GM21381 (cell line): Measurements from ENCODE around the gene CSPG4.
"Not testable (repeated sequence)": the region's sequence is repeated elsewhere in the genome, so short reads cannot be mapped to it uniquely, and the experiment has no call there.

Experiments
- ATAC-seq: cut with Tn5 transposase; IDR thresholded peaks from one replicate; pipeline ENCODE4 v1.9.1; 2021; ENCODE audit warnings: mild to moderate bottlenecking, moderate library complexity; ENCODE audit not compliant: unreplicated experiment

CSPG4 gene

GRCh38 chr15:75705854-75706681, 6.6 kb downstream of the CSPG4 start:
- ATAC-seq: no peak

- ATAC-seq: not testable (repeated sequence)
These were observed 7.3 kb downstream of the CSPG4 start for GRCh38 chr15:75705375-75705774.

GRCh38 chr15:75704618-75705017, 8.0 kb downstream of the CSPG4 start:
- no peak for ATAC-seq

- no peak for ATAC-seq
These were observed 8.4 kb downstream of the CSPG4 start for GRCh38 chr15:75704263-75704615.

GRCh38 chr15:75703440-75704262, 9.0 kb downstream of the CSPG4 start:
- not testable (repeated sequence) for ATAC-seq

GRCh38 chr15:75702436-75702835, 10.2 kb downstream of the CSPG4 start:
- no peak for ATAC-seq

- ATAC-seq: not testable (repeated sequence)
These were observed 11.3 kb downstream of the CSPG4 start for GRCh38 chr15:75701071-75702003.

GRCh38 chr15:75699961-75700874, 12.4 kb downstream of the CSPG4 start:
- peak; percentile 59 for ATAC-seq

- ATAC-seq: not testable (repeated sequence)
These were observed 13.1 kb downstream of the CSPG4 start for GRCh38 chr15:75699517-75699916.

GRCh38 chr15:75697974-75698747, 14.5 kb downstream of the CSPG4 start:
- not testable (repeated sequence) for ATAC-seq

- ATAC-seq: no peak
These were observed 15.1 kb downstream of the CSPG4 start for GRCh38 chr15:75697523-75697922.

GRCh38 chr15:75696854-75697259, 15.8 kb downstream of the CSPG4 start:
- no peak for ATAC-seq

- no peak for ATAC-seq
These were observed 16.3 kb downstream of the CSPG4 start for GRCh38 chr15:75696311-75696720.

- no peak for ATAC-seq
These were observed 16.9 kb downstream of the CSPG4 start for GRCh38 chr15:75695634-75696310.

- no peak for ATAC-seq
These were observed 17.4 kb downstream of the CSPG4 start for GRCh38 chr15:75695220-75695619.

- no peak for ATAC-seq
These were observed 18.1 kb downstream of the CSPG4 start for GRCh38 chr15:75694241-75695182.

- no peak for ATAC-seq
These were observed 19.0 kb downstream of the CSPG4 start for GRCh38 chr15:75693501-75694240.
